Endothelial cell of umbilical vein (primary cell): ENCODE results near the gene NPAS4. TPM values are rescaled to one million over a fixed set of nuclear protein-coding genes. Genes with fewer than 3 reads are reported as not detected.

Source experiments
- BruUV-seq: library from RNA; stranded (reverse); fragments of 400-500 nt; replicated peaks from 2 replicates; lab custom pipeline; 2021; lab: Mats Ljungman, UMichigan
- CTCF ChIA-PET: fragments of 300-600, 350-600 bp; sonication (Branson Sonifier 250); formaldehyde crosslinking; loops from one replicate; lab custom pipeline; 2021; ENCODE audit warnings: antibody characterized with exemption, inconsistent platforms; lab: Charles Lee
- POLR2A ChIA-PET: fragments of 300-600, 350-600 bp; sonication (Branson Sonifier 250); formaldehyde crosslinking; loops from one replicate; lab custom pipeline; 2021; ENCODE audit warnings: antibody characterized with exemption, inconsistent platforms; lab: Charles Lee
- DNase-seq: peaks from one replicate; pipeline ENCODE4 v3.0.0-alpha.2; 2011; ENCODE audit warnings: low read depth, low spot score
- FAIRE-seq: peaks from 2 replicates; lab custom pipeline; 2011; peaks lifted over from hg19 to GRCh38; lab: Jason Lieb, UNC
- H2AFZ ChIP-seq: 2 replicates; pipeline ENCODE4 v1.6.0; 2012; ENCODE audit warnings: low read depth, low read length, control low read depth, inconsistent platforms
- H3K27ac ChIP-seq: 2 replicates; pipeline ENCODE4 v1.5.1; 2011; ENCODE audit warnings: low read depth, mild to moderate bottlenecking, control low read depth, low read length, moderate library complexity; ENCODE audit not compliant: insufficient read depth
- H3K27me3 ChIP-seq, 2 experiments: 2 replicates each; pipeline versions ENCODE4 v1.6.0 to v1.6.1; 2011; ENCODE audit warnings: low read length in 2 of 2, mixed read lengths in 1 of 2; ENCODE audit not compliant: control insufficient read depth in 2 of 2, insufficient read depth in 2 of 2
- H3K36me3 ChIP-seq, 2 experiments: 2 replicates in 1 of 2; 3 replicates in 1 of 2; pipeline ENCODE4 v1.5.1; 2011; ENCODE audit warnings: low read length in 2 of 2, mild to moderate bottlenecking in 1 of 2, moderate library complexity in 1 of 2; ENCODE audit not compliant: control insufficient read depth in 2 of 2, insufficient read depth in 2 of 2; ENCODE audit errors: extremely low read depth in 1 of 2
- H3K4me1 ChIP-seq: 3 replicates; pipeline ENCODE4 v1.5.1; 2011; ENCODE audit warnings: mild to moderate bottlenecking, low read length; ENCODE audit not compliant: control insufficient read depth, insufficient read depth; ENCODE audit errors: extremely low read depth
- H3K4me2 ChIP-seq: 2 replicates; pipeline ENCODE4 v1.6.1; 2011; ENCODE audit warnings: low read length, control low read depth, mixed read lengths; ENCODE audit not compliant: insufficient read depth
- H3K4me3 ChIP-seq, 3 experiments: fragments of 200-600 bp in 1 of 3; sonication (generic), shearing (Covaris generic) in 1 of 3; replicated peaks in 1 of 3; 2 replicates each; pipeline ENCODE4 v1.5.1; 2011 to 2016; ENCODE audit warnings: control low read depth in 3 of 3, low read length in 3 of 3, mild to moderate bottlenecking in 2 of 3, inconsistent platforms in 1 of 3, low read depth in 1 of 3, moderate library complexity in 1 of 3; ENCODE audit not compliant: insufficient read depth in 1 of 3
- H3K79me2 ChIP-seq: 2 replicates; pipeline ENCODE4 v1.6.0; 2012; ENCODE audit warnings: low read length, inconsistent platforms; ENCODE audit not compliant: control insufficient read depth, insufficient read depth
- H3K9ac ChIP-seq: replicated peaks from 2 replicates; pipeline ENCODE3; 2011; ENCODE audit warnings: low read length, control low read depth; ENCODE audit not compliant: insufficient read depth; ENCODE audit errors: extremely low read depth
- H3K9me1 ChIP-seq: replicated peaks from 3 replicates; pipeline ENCODE4 v1.6.0; 2011; ENCODE audit warnings: mild to moderate bottlenecking, low read length; ENCODE audit not compliant: control insufficient read depth, insufficient read depth; ENCODE audit errors: extremely low read depth
- H3K9me3 ChIP-seq: replicated peaks from 2 replicates; pipeline ENCODE4 v1.5.1; 2012; ENCODE audit warnings: low read length, inconsistent platforms; ENCODE audit not compliant: control insufficient read depth, insufficient read depth
- H4K20me1 ChIP-seq: replicated peaks from 2 replicates; pipeline ENCODE3; 2011; ENCODE audit warnings: mild to moderate bottlenecking, low read length; ENCODE audit not compliant: control insufficient read depth, insufficient read depth; ENCODE audit errors: extremely low read depth
- EZH2 ChIP-seq: IDR thresholded peaks from 2 replicates; pipeline ENCODE4 v1.6.1; 2012; ENCODE audit warnings: borderline replicate concordance, low read depth, mild to moderate bottlenecking, moderate library complexity, low read length, inconsistent platforms; ENCODE audit not compliant: severe bottlenecking
- FOS ChIP-seq: IDR thresholded peaks from 2 replicates; pipeline ENCODE4 v1.6.1; 2011; ENCODE audit warnings: mild to moderate bottlenecking, low read length, moderate library complexity, borderline replicate concordance; ENCODE audit not compliant: insufficient read depth
- GATA2 ChIP-seq: IDR thresholded peaks from 2 replicates; pipeline ENCODE4 v1.7.0; 2011; ENCODE audit warnings: low read depth, mild to moderate bottlenecking, moderate library complexity, mixed read lengths, low read length; ENCODE audit not compliant: insufficient read length, insufficient read depth
- JUN ChIP-seq: IDR thresholded peaks from 2 replicates; pipeline ENCODE4 v1.6.1; 2011; ENCODE audit warnings: borderline replicate concordance, low read depth; ENCODE audit not compliant: insufficient read length, insufficient read depth
- MAX ChIP-seq: IDR thresholded peaks from 2 replicates; pipeline ENCODE4 v1.6.1; 2011; ENCODE audit not compliant: insufficient read depth, insufficient read length
- MYC ChIP-seq: IDR thresholded peaks from one replicate; pipeline ENCODE4 v1.6.1; 2011; ENCODE audit warnings: mild to moderate bottlenecking, low read depth, low read length
- POLR2AphosphoS5 ChIP-seq: IDR thresholded peaks from 2 replicates; pipeline ENCODE4 v1.6.1; 2012; ENCODE audit warnings: low read depth, mild to moderate bottlenecking, control low read depth, low read length, moderate library complexity; ENCODE audit not compliant: insufficient read depth
- dilution Hi-C: fragments of 300-500 bp; cut with MboI; formaldehyde crosslinking; loops from one replicate; pipeline ENCODE4 v1.15.0; 2019; ENCODE audit warnings: low sequenced_read_pairs; ENCODE audit not compliant: extremely low pct_ligation_motif_present
- intact Hi-C: fragments of 100-400 bp; cut with micrococcal nuclease; formaldehyde crosslinking; loops from one replicate; pipeline ENCODE4 v1.10.0; 2022
- polyA plus RNA-seq, 4 experiments: library from polyadenylated mRNA; depleted of rRNA in 3 of 4; stranded (reverse) in 3 of 4; unstranded in 1 of 4; fragments of >200 nt; gene quantifications; 2 replicates each; pipeline versions ENCODE4 v1.2.1 to v1.2.3, GENCODE V29; 2011 to 2012; ENCODE audit warnings: missing spikeins in 1 of 4
- total RNA-seq: library from RNA; stranded (reverse); gene quantifications from 2 replicates; pipeline ENCODE4 v1.2.3, GENCODE V29; 2021
- TF ChIP-seq, protein P1 (sequence below), 2 donors: IDR thresholded peaks; 1 replicate in 1 of 2; 2 replicates in 1 of 2; pipeline ENCODE4 v1.5.1; 2011; ENCODE audit warnings: low read length in 2 of 2, mild to moderate bottlenecking in 2 of 2, moderate library complexity in 2 of 2, control low read depth in 1 of 2, inconsistent platforms in 1 of 2, low read depth in 1 of 2; ENCODE audit not compliant: insufficient read depth in 1 of 2; ENCODE audit errors: extremely low read depth in 1 of 2

Gene NPAS4
- total and polyA plus RNA-seq, 2 donors (not counting 3 experiments of a cell fraction or from before 2014, with no cell fraction given): not detected

GRCh38 chr11:66470015-66470414, 49.2 kb downstream of the NPAS4 start:
- no peaks in the 10 kb centered on the region for H3K9me1 ChIP-seq
- no peak overlapping the region for H3K27ac ChIP-seq
- DNase-seq (no peak), FAIRE-seq (no peak)
- H4K20me1 ChIP-seq: no peaks in the 10 kb centered on the region
- no peaks in the 10 kb centered on the region for H3K36me3 ChIP-seq
- no peak overlapping the region for H3K9ac ChIP-seq
- ChIA-PET CTCF (interaction anchor here (1.2 to 1.7 kb wide), 4 partner anchors 9 to 84 kb away, joined by 3 to 4 read pairs (median 3); partner anchors contain the start of gene DPP3), POLR2A (interaction anchor here (1.7 kb wide), 1 partner anchor 10 kb away, joined by 7 read pairs; the partner anchor contains the start of gene DPP3)
- no peak overlapping the region for H3K4me2 ChIP-seq
- peaks cover 0 to 2% of the 10 kb centered on the region in 2 experiments for H3K27me3 ChIP-seq
- dilution Hi-C loops (no loop called here), intact Hi-C loops (no loop called here)
- H3K79me2 ChIP-seq: no peaks in the 10 kb centered on the region
- TF ChIP-seq GATA2 (no peak), MAX (no peak), JUN (no peak), FOS (no peak), MYC (no peak), EZH2 (no peak), POLR2AphosphoS5 (no peak)
- TF ChIP-seq, protein P1, sequence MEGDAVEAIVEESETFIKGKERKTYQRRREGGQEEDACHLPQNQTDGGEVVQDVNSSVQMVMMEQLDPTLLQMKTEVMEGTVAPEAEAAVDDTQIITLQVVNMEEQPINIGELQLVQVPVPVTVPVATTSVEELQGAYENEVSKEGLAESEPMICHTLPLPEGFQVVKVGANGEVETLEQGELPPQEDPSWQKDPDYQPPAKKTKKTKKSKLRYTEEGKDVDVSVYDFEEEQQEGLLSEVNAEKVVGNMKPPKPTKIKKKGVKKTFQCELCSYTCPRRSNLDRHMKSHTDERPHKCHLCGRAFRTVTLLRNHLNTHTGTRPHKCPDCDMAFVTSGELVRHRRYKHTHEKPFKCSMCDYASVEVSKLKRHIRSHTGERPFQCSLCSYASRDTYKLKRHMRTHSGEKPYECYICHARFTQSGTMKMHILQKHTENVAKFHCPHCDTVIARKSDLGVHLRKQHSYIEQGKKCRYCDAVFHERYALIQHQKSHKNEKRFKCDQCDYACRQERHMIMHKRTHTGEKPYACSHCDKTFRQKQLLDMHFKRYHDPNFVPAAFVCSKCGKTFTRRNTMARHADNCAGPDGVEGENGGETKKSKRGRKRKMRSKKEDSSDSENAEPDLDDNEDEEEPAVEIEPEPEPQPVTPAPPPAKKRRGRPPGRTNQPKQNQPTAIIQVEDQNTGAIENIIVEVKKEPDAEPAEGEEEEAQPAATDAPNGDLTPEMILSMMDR (IDR thresholded peaks at IDR 0.05; ENCODE audit: extremely low read depth in 1 of 2, insufficient read depth in 1 of 2, low read depth in 1 of 2, low read length in 2 of 2): no peak
- no peak overlapping the region for H3K4me3 ChIP-seq
- no TSS peak for BruUV-seq
- H3K4me1 ChIP-seq: peaks cover 10% of the 10 kb centered on the region
- no peak overlapping the region for H2AFZ ChIP-seq
- H3K9me3 ChIP-seq: no peaks in the 10 kb centered on the region
